H1 (cell line): ENCODE results near the gene OR5A1.

ENCODE experiments used
- CHD1 ChIP-seq: IDR thresholded peaks from 2 replicates; pipeline ENCODE4 v1.6.1; 2012; ENCODE audit warnings: low read depth, low read length, improper control_type of control experiment
- CTCF ChIP-seq, 3 experiments: IDR thresholded peaks; 1 replicate in 2 of 3; 2 replicates in 1 of 3; pipeline versions ENCODE4 v1.5.1 to v1.6.1; 2011; ENCODE audit warnings: low read length in 3 of 3, mild to moderate bottlenecking in 3 of 3, inconsistent platforms in 2 of 3, low read depth in 1 of 3, moderate library complexity in 1 of 3; ENCODE audit not compliant: insufficient read depth in 1 of 3; ENCODE audit errors: control extremely low read depth in 1 of 3
- EZH2 ChIP-seq: fragments of 200-600 bp; sonication (generic); IDR thresholded peaks from 2 replicates; pipeline ENCODE4 v1.7.1; 2012; ENCODE audit warnings: low read depth, mild to moderate bottlenecking, moderate library complexity, low read length, inconsistent platforms; ENCODE audit not compliant: severe bottlenecking
- POLR2A ChIP-seq, 2 experiments: IDR thresholded peaks; 1 replicate in 1 of 2; 2 replicates in 1 of 2; pipeline ENCODE4 v1.6.1; 2011; ENCODE audit warnings: low read depth in 2 of 2, low read length in 2 of 2, mild to moderate bottlenecking in 2 of 2; ENCODE audit errors: control extremely low read depth in 1 of 2
- SIN3A ChIP-seq, 2 experiments: IDR thresholded peaks in 1 of 2; conservative IDR thresholded peaks in 1 of 2; 2 replicates each; pipeline ENCODE4 v1.6.1; 2011 to 2012; ENCODE audit warnings: low read length in 2 of 2, improper control_type of control experiment in 1 of 2, low read depth in 1 of 2, mild to moderate bottlenecking in 1 of 2
- YY1 ChIP-seq: IDR thresholded peaks from 2 replicates; pipeline ENCODE4 v1.6.1; 2011; ENCODE audit warnings: low read depth, mild to moderate bottlenecking, low read length

- TF ChIP-seq YY1: no peak
- no peak for TF ChIP-seq CTCF (IDR thresholded peaks at IDR 0.05; ENCODE audit: control extremely low read depth in 1 of 3, insufficient read depth in 1 of 3, low read depth in 1 of 3, low read length in 3 of 3)
- no peak for TF ChIP-seq SIN3A (conservative IDR thresholded peaks at IDR 0.05 in 1 of 2, IDR thresholded peaks at IDR 0.05 in 1 of 2; ENCODE audit: low read depth in 1 of 2, low read length in 2 of 2)
- TF ChIP-seq EZH2: no peak
- TF ChIP-seq CHD1: no peak
- TF ChIP-seq POLR2A (IDR thresholded peaks at IDR 0.05; ENCODE audit: control extremely low read depth in 1 of 2, low read depth in 2 of 2, low read length in 2 of 2): no peak
These were observed 32.7 kb upstream of the OR5A1 start for GRCh38 chr11:59403546-59403945.
